Esophagus (tissue), 2 donors: Measurements from ENCODE around the gene ABHD4. TPM values are rescaled to one million over a fixed set of nuclear protein-coding genes. Genes with fewer than 3 reads are reported as not detected.

ENCODE experiments used
- H3K27ac ChIP-seq, 2 donors: one replicate each; pipeline ENCODE4 v1.5.1; 2013; ENCODE audit warnings: low read depth in 2 of 2, mild to moderate bottlenecking in 2 of 2, inconsistent platforms in 1 of 2, low read length in 1 of 2, moderate library complexity in 1 of 2
- H3K27me3 ChIP-seq, 2 donors: one replicate each; pipeline ENCODE4 v1.6.1; 2013; ENCODE audit warnings: low read length in 2 of 2, control low read depth in 1 of 2, mild to moderate bottlenecking in 1 of 2; ENCODE audit not compliant: insufficient read depth in 2 of 2, control insufficient read depth in 1 of 2
- H3K36me3 ChIP-seq, 2 donors: one replicate each; pipeline ENCODE4 v1.6.1; 2013; ENCODE audit warnings: low read length in 1 of 2; ENCODE audit not compliant: control insufficient read depth in 2 of 2, insufficient read depth in 2 of 2
- H3K4me1 ChIP-seq, 2 donors: one replicate each; pipeline ENCODE4 v1.6.1; 2013; ENCODE audit warnings: low read length in 1 of 2; ENCODE audit not compliant: control insufficient read depth in 2 of 2, insufficient read depth in 2 of 2
- H3K4me3 ChIP-seq, 2 donors: one replicate each; pipeline ENCODE4 v1.5.1; 2013; ENCODE audit warnings: low read length in 2 of 2, mild to moderate bottlenecking in 2 of 2, low read depth in 1 of 2, moderate library complexity in 1 of 2
- H3K9me3 ChIP-seq, 2 donors: one replicate each; pipeline ENCODE4 v1.6.1; 2013; ENCODE audit warnings: mild to moderate bottlenecking in 2 of 2, low read depth in 1 of 2, low read length in 1 of 2, moderate library complexity in 1 of 2; ENCODE audit not compliant: control insufficient read depth in 2 of 2, insufficient read depth in 1 of 2
- WGBS, 2 donors: extraction: QIAGEN DNeasy Blood & Tissue Kit; methylation state at CpG; one replicate each; pipeline ENCODE4 v1.1.7; 2013; 5-methylcytosine and 5-hydroxymethylcytosine counted together
- polyA plus RNA-seq, 2 donors: library from polyadenylated mRNA; stranded (reverse); fragments of 200-250 nt; gene quantifications; one replicate each; pipeline ENCODE4 v1.2.3, GENCODE V29; 2013
- donor health status: healthy with polysubstance abuse.
- donor health status: Bipolar disorder and iron deficiency.

The ABHD4 gene
- polyA plus RNA-seq, 2 donors, result 22.8 to 29.5 TPM

DNA sequence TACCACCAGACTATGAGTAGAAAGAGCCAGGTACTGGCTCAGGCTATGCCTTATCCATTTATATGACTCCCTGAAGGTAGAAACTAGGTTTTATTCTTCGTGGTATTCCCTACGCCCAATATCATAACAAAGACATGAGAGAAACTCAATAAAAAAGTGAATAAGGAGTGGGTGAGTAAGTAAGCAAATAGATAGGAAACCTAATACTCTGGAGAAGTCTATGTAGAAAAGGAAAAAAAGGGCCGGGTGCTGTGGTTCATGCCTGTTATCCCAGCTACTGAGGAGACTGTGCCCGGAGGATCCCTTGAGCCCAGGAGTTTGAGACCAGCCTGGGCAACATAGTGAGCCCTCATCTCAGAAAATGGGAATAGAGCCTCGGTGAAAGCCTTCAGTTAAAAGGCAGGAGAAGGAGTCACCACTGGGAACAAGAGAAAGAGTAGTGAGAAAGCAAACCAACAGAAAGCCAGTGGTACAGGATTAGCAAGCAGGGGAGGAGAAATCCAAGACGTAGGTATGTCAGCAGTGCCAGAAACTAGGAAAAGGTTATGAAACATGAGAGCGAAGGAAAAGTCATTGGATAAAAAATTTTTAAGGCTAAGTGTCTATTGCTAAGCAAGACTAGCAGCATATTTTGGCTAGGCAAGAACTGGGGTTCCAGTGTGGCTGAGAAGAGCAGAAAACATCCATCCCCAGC, 52.1 kb downstream of the ABHD4 start:
- Histone ChIP-seq H3K27ac (no peak overlapping the region), H3K9me3 (no peaks in the 10 kb centered on the region), H3K4me3 (no peak overlapping the region), H3K27me3 (no peaks in the 10 kb centered on the region), H3K36me3 (no peaks in the 10 kb centered on the region), H3K4me1 (no peaks in the 10 kb centered on the region)
- 79 to 82% methylated on average over 7 of the region's 7 CpGs for WGBS, 2 donors

GRCh38 chr14:22650960-22651521, 52.9 kb downstream of the ABHD4 start:
- H3K4me3 ChIP-seq, result no peak overlapping the region
- H3K9me3 ChIP-seq, result no peaks in the 10 kb centered on the region
- WGBS, 2 donors, result 66 to 71% methylated on average over 3 of the region's 3 CpGs

DNA sequence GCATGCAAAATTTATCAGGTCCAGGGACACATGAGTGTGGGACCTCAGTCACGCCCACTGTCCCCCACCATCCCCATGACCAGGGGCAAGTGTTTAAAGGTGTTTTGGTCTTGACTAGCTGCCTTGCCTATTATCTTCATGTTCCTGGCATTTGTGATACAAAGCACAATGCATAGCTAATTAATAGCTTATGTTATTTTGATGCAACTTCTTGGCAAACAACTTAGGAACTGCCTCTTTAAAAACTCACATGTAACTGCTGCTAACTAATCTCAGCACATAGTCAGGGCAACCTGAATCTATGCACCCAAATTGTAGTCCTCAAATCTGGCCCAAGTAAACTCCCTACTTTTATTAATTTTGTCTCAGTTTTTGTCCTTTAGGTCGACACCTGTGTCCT, 53.5 kb downstream of the ABHD4 start:
- no peaks in the 10 kb centered on the region for H3K36me3 ChIP-seq
- 83 to 92% methylated on average over 2 of the region's 2 CpGs for WGBS, 2 donors
- H3K9me3 ChIP-seq, result no peaks in the 10 kb centered on the region
- H3K27ac ChIP-seq, result no peak overlapping the region
- no peaks in the 10 kb centered on the region for H3K27me3 ChIP-seq
- H3K4me1 ChIP-seq, result no peaks in the 10 kb centered on the region
- H3K4me3 ChIP-seq, result no peak overlapping the region

More at GRCh38 chr14:22650960-22651521, 52.9 kb downstream of the ABHD4 start:
- H3K27ac ChIP-seq, result no peak overlapping the region
- H3K4me1 ChIP-seq, result no peaks in the 10 kb centered on the region
- no peaks in the 10 kb centered on the region for H3K27me3 ChIP-seq
- H3K36me3 ChIP-seq, result no peaks in the 10 kb centered on the region

DNA sequence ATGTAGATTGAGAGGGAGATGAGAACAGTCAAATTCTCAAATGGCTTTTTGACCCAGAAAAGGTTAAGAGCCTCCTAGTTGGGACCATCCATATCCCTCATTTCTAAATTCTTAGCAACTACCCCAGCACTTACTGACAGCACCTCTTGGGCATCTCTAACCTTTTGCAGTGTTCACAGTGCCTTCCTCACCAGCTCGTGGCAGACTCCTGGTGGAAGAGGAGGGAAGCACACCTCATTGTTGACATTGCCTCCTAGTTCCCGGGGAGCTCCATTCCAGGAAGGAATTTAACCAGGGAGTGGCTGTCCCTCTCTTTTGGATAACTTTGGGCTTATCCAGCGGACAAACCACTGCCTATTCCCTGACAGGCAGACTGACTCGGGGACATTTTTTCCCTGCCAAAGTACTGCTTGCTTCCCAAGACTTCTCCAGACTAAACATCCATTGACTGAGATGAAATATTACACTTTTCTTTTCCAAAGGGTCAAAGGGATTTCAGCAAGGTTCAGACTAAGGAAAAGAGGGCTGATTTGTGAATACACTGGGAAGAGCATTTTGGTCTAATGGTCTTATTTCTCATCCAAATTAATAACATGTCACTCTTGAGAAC, 55.0 kb downstream of the ABHD4 start:
- Histone ChIP-seq H3K36me3 (no peaks in the 10 kb centered on the region), H3K27ac (no peak overlapping the region), H3K4me3 (no peak overlapping the region), H3K27me3 (no peaks in the 10 kb centered on the region), H3K9me3 (no peaks in the 10 kb centered on the region), H3K4me1 (no peaks in the 10 kb centered on the region)
- WGBS, 2 donors, result 4 to 6% methylated on average over 4 of the region's 4 CpGs

DNA sequence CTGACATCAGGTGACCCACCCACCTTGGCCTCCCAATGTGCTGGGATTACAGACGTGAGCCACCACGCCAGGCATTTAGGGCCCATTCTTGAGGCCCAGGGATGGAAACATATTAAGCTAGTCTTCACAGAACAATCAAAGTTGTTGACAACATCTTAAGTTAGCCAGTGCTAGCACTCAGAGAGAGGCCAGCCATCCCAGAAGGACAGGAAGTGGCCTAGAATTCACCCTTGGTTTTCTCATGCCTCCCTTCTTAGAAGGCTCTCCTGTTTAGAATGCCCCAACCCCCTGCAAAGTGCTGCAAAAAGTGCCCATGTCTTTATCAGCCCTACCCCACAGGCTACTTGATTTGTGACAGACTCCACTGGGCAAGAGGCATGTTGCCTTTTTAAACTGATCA, 58.1 kb downstream of the ABHD4 start:
- Histone ChIP-seq H3K9me3 (no peaks in the 10 kb centered on the region), H3K36me3 (no peaks in the 10 kb centered on the region), H3K27ac (no peak overlapping the region), H3K4me3 (no peak overlapping the region), H3K4me1 (no peaks in the 10 kb centered on the region), H3K27me3 (no peaks in the 10 kb centered on the region)
- 84 to 94% methylated on average over 2 of the region's 2 CpGs for WGBS, 2 donors

DNA sequence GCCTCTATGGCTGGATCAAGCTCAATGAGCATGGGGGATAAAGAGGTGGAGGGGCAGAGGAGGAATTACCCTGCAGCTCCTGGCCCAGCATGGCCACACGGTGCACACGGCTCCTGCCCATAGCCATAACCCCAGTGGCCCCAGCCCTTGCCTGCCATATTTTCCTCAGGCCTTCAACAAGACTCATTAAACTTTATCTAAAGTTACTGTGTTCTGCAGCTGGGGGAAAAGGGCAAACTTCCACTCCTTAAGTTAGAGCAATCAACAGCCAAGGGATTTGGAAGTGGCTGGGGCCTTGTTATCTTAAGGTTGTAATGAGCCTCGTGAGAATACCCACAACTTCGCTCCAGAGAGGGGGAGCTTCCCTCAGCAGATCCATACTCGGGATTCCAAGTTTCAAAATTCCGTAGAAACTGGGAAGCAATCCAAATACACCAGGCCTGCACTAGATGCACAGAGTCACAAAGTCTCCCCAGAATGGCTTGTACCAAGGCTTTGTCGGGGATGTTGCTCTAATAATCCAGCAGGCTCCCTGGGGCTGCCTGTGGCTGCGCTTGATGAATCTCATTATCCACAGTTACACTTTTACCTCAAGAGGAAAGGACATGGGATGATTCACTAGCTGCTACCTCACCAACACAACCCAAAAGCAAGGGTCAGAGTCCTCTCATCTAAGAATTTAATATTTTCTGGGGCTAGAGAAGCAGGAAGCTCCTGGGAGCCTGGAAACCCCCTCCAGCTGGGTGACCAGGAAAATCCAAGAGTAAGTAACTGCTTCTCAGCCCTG, 59.0 kb downstream of the ABHD4 start:
- Histone ChIP-seq H3K36me3 (no peaks in the 10 kb centered on the region), H3K27ac (no peak overlapping the region), H3K27me3 (no peaks in the 10 kb centered on the region), H3K4me1 (no peaks in the 10 kb centered on the region), H3K4me3 (no peak overlapping the region), H3K9me3 (no peaks in the 10 kb centered on the region)
- 74 to 81% methylated on average over 8 of the region's 8 CpGs for WGBS, 2 donors

DNA sequence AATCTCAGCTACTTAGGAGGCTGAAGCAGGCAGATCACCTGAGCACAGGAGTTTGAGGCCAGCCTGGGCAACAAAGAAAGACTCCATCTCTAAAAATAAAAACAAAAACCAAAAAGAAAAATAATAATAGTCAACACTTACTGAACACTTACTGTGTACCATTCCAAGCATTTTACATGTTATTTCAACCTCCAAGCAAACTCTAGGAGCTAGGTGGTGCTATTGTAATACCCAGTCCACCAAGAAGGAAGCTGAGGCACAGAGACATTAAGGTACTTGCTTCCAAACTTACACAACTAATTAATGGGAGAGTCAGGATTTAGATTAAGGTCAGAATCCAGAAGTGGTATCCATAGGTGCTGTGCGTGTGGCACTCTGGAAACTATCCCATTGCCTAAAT, 59.8 kb downstream of the ABHD4 start:
- 73 to 97% methylated on average over 1 of the region's 1 CpG for WGBS, 2 donors
- H3K27ac ChIP-seq, result no peak overlapping the region
- H3K9me3 ChIP-seq, result no peaks in the 10 kb centered on the region

DNA sequence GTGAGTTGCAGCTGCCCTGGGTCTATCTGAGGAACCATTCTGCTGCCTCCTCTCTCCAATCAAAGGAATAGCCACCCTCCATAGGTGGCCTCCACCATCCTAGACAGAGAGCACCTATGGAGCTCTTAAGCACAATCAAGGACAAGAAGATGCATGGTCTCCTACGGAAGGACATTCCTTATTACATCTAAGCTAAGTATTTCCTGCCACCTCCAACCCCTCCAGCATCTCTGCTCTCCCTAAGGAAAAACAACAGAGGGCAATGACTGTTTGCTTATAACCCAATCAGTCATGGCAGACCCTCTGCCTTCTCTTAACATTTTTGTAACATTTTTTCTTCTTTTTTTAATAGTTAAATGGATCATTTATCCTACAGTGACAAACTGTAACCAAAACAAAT, 60.8 kb downstream of the ABHD4 start:
- no peaks in the 10 kb centered on the region for H3K4me1 ChIP-seq
- H3K36me3 ChIP-seq, result no peaks in the 10 kb centered on the region
- no peaks in the 10 kb centered on the region for H3K9me3 ChIP-seq
- H3K27me3 ChIP-seq, result no peaks in the 10 kb centered on the region
- no peak overlapping the region for H3K27ac ChIP-seq
- WGBS, 2 donors, result 64 to 81% methylated on average over 1 of the region's 1 CpG
- H3K4me3 ChIP-seq, result no peak overlapping the region

More for the DNA sequence above, 59.8 kb downstream of the ABHD4 start:
- no peak overlapping the region for H3K4me3 ChIP-seq
- H3K36me3 ChIP-seq, result no peaks in the 10 kb centered on the region
- no peaks in the 10 kb centered on the region for H3K27me3 ChIP-seq
- no peaks in the 10 kb centered on the region for H3K4me1 ChIP-seq

GRCh38 chr14:22660654-22661053, 62.6 kb downstream of the ABHD4 start:
- no peaks in the 10 kb centered on the region for H3K9me3 ChIP-seq
- H3K4me3 ChIP-seq, result no peak overlapping the region
- no peaks in the 10 kb centered on the region for H3K4me1 ChIP-seq
- WGBS, 2 donors, result 93 to 97% methylated on average over 4 of the region's 4 CpGs
- H3K36me3 ChIP-seq, result no peaks in the 10 kb centered on the region
- no peak overlapping the region for H3K27ac ChIP-seq
- no peaks in the 10 kb centered on the region for H3K27me3 ChIP-seq
